ENCODE measurements around the gene AGFG1. TPM values are rescaled to one million over a fixed set of nuclear protein-coding genes. Genes with fewer than 3 reads are reported as not detected.

AGFG1 gene
- total RNA-seq, 4 donors from 2014 or later = 44.6 to 65.3 (median 55.7) TPM

DNA sequence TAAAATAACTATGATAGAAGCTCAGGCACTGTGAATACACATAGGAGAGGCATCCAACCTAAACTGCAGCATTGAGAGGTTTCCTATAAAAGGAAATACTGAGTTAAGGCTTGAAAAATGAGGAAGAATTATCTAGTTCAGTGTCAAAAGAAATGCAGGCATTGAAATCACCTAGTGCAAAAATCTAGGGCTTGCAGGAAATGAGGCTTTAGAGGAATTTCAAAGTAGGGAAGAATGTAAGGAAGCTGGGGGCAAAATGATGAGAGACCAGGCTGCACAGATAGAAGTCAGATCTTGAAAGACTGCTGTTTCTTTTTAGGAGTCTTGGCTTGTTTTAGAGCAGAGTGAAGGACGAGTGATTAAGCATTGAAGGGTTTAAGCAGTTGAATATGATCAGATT lies 98.7 kb downstream of the AGFG1 start:
- WGBS, 2 donors = 29 to 35% methylated on average over 1 of the region's 1 CpG
- TF ChIP-seq, protein P1, sequence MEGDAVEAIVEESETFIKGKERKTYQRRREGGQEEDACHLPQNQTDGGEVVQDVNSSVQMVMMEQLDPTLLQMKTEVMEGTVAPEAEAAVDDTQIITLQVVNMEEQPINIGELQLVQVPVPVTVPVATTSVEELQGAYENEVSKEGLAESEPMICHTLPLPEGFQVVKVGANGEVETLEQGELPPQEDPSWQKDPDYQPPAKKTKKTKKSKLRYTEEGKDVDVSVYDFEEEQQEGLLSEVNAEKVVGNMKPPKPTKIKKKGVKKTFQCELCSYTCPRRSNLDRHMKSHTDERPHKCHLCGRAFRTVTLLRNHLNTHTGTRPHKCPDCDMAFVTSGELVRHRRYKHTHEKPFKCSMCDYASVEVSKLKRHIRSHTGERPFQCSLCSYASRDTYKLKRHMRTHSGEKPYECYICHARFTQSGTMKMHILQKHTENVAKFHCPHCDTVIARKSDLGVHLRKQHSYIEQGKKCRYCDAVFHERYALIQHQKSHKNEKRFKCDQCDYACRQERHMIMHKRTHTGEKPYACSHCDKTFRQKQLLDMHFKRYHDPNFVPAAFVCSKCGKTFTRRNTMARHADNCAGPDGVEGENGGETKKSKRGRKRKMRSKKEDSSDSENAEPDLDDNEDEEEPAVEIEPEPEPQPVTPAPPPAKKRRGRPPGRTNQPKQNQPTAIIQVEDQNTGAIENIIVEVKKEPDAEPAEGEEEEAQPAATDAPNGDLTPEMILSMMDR (IDR thresholded peaks at IDR 0.05) = no peak
- no peak for TF ChIP-seq POLR2A (IDR thresholded peaks at IDR 0.05)
- H3K4me3 ChIP-seq (ENCODE audit: low read depth, poor library complexity, severe bottlenecking) = no peak overlapping the region
- intact Hi-C loops (cut with DNase I; ENCODE audit: low total_unique reads) = no loop called here
- no peak for DNase-seq (ENCODE audit: low spot score in 2 of 2)

- no peak for DNase-seq (ENCODE audit: low spot score in 2 of 2)
- H3K4me3 ChIP-seq (ENCODE audit: low read depth, poor library complexity, severe bottlenecking) = no peak overlapping the region
- intact Hi-C loops (cut with DNase I; ENCODE audit: low total_unique reads) = no loop called here
- no peak for TF ChIP-seq POLR2A (IDR thresholded peaks at IDR 0.05)
- TF ChIP-seq, protein P1 (IDR thresholded peaks at IDR 0.05) = no peak
Measured at GRCh38 chr2:227576110-227576509, 104.2 kb downstream of the AGFG1 start.

GRCh38 chr2:227576812-227577211 lies 104.9 kb downstream of the AGFG1 start:
- no peak for TF ChIP-seq POLR2A (IDR thresholded peaks at IDR 0.05)
- TF ChIP-seq, protein P1 (IDR thresholded peaks at IDR 0.05) = no peak
- WGBS, 2 donors = 67 to 72% methylated on average over 2 of the region's 2 CpGs
- DNase-seq (ENCODE audit: low spot score in 2 of 2) = no peak
- no peak overlapping the region for H3K4me3 ChIP-seq (ENCODE audit: low read depth, poor library complexity, severe bottlenecking)
- intact Hi-C loops (cut with DNase I; ENCODE audit: low total_unique reads) = no loop called here

DNA sequence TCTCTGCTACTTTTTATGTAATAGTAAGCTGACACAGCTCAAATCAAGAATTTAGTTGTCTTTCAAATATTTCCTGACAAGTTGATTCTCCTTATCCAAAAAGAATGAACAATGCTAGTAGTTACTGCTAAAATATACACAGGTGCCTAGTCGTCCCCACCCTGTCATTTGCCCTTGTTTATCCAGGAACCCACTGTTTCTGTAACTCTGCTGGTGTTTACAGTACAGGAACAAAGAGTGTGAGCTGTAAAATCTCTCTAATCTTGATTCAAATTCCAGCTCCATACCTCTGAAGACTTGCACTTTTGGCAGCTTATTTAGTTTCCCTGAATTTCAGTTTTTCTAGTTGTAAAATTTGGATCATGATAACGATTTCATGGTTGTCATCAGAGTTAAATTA lies 105.6 kb downstream of the AGFG1 start:
- no peak for DNase-seq (ENCODE audit: low spot score in 2 of 2)
- TF ChIP-seq, protein P1 (IDR thresholded peaks at IDR 0.05) = no peak
- no peak for TF ChIP-seq POLR2A (IDR thresholded peaks at IDR 0.05)

GRCh38 chr2:227578642-227579041 lies 106.7 kb downstream of the AGFG1 start:
- WGBS, 2 donors = 75 to 77% methylated on average over 2 of the region's 2 CpGs

More for the DNA sequence above, 105.6 kb downstream of the AGFG1 start:
- intact Hi-C loops (cut with DNase I; ENCODE audit: low total_unique reads) = no loop called here
- H3K4me3 ChIP-seq (ENCODE audit: low read depth, poor library complexity, severe bottlenecking) = no peak overlapping the region
- WGBS, 2 donors = 36 to 39% methylated on average over 2 of the region's 2 CpGs

GRCh38 chr2:227579791-227580190 lies 107.8 kb downstream of the AGFG1 start:
- intact Hi-C loops (cut with DNase I; ENCODE audit: low total_unique reads) = no loop called here
- H3K4me3 ChIP-seq (ENCODE audit: low read depth, poor library complexity, severe bottlenecking) = no peak overlapping the region
- DNase-seq (ENCODE audit: low spot score in 2 of 2) = no peak
- TF ChIP-seq POLR2A (IDR thresholded peaks at IDR 0.05) = no peak
- TF ChIP-seq, protein P1 (IDR thresholded peaks at IDR 0.05) = no peak
- 89 to 100% methylated on average over 1 of the region's 1 CpG for WGBS, 2 donors

More at GRCh38 chr2:227578642-227579041, 106.7 kb downstream of the AGFG1 start:
- H3K4me3 ChIP-seq (ENCODE audit: low read depth, poor library complexity, severe bottlenecking) = no peak overlapping the region
- no peak for DNase-seq (ENCODE audit: low spot score in 2 of 2)
- intact Hi-C loops (cut with DNase I; ENCODE audit: low total_unique reads) = no loop called here
- TF ChIP-seq, protein P1 (IDR thresholded peaks at IDR 0.05) = no peak
- no peak for TF ChIP-seq POLR2A (IDR thresholded peaks at IDR 0.05)
